GM12872 (cell line): Measurements from ENCODE around the gene AAK1.

Experiments
- TF ChIP-seq, protein P1 (sequence below): IDR thresholded peaks from 3 replicates; pipeline ENCODE4 v1.5.1; 2011; ENCODE audit warnings: low read depth, mild to moderate bottlenecking, low read length, moderate library complexity; ENCODE audit not compliant: insufficient read depth

The AAK1 gene

GRCh38 chr2:69603146-69603743 is 40.3 kb downstream of the AAK1 start:
- TF ChIP-seq, protein P1, sequence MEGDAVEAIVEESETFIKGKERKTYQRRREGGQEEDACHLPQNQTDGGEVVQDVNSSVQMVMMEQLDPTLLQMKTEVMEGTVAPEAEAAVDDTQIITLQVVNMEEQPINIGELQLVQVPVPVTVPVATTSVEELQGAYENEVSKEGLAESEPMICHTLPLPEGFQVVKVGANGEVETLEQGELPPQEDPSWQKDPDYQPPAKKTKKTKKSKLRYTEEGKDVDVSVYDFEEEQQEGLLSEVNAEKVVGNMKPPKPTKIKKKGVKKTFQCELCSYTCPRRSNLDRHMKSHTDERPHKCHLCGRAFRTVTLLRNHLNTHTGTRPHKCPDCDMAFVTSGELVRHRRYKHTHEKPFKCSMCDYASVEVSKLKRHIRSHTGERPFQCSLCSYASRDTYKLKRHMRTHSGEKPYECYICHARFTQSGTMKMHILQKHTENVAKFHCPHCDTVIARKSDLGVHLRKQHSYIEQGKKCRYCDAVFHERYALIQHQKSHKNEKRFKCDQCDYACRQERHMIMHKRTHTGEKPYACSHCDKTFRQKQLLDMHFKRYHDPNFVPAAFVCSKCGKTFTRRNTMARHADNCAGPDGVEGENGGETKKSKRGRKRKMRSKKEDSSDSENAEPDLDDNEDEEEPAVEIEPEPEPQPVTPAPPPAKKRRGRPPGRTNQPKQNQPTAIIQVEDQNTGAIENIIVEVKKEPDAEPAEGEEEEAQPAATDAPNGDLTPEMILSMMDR = no peak

DNA sequence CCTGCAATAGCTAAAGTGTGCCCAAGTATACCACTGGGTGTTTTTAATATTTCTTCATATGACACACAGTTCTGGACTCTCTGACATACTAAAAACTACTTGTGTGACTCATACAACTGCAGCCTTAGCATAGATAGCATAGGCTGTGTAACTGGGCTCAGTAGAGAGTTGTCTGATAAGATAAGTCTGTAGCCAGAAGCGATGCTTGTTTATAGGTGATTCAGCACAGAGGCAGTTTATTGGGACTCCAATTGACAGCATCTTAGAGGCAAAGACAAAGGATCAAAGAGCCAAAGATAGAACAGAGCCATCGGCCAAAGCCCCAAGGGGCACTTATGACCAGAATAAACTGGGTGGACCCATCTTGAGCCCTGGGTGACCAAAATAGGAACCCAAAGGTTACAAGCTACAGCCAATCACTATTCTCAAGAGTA is 42.3 kb downstream of the AAK1 start:
- TF ChIP-seq, protein P1 = no peak

- TF ChIP-seq, protein P1 = no peak
These were observed 43.1 kb downstream of the AAK1 start for GRCh38 chr2:69600425-69600824.

GRCh38 chr2:69597843-69598610 is 45.5 kb downstream of the AAK1 start:
- TF ChIP-seq, protein P1 = no peak

GRCh38 chr2:69597105-69597504 is 46.4 kb downstream of the AAK1 start:
- TF ChIP-seq, protein P1 = no peak

DNA sequence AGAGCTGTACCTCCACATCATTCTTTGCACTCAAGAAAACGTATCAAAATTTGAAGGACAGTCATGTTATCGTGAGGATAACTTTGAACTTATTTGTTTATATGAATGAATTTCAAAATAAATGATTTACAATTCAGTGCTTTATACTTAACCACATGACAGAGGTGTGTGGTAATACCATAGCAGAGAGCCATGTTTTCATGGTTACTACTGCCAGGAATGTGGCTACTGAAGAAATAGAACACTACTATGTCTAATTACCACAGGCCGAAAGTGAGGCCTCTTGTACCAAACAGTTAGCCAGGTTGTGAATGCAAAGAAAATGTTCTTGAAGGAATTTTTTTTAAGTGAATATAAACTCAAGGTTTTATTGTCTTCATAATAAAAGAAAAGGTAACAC is 49.2 kb downstream of the AAK1 start:
- TF ChIP-seq, protein P1 = no peak

- TF ChIP-seq, protein P1 = no peak
These were observed 51.0 kb downstream of the AAK1 start for GRCh38 chr2:69592511-69592910.
